PC-3 (cell line): Measurements from ENCODE around the gene CSTPP1.

Experiments
- EZH2phosphoT487 ChIP-seq: fragments of 300-600 bp; sonication (generic); IDR thresholded peaks from 2 replicates; pipeline ENCODE4 v1.6.1; 2018; ENCODE audit warnings: mild to moderate bottlenecking, antibody characterized with exemption, low read length, borderline replicate concordance
- TF ChIP-seq, protein P1 (sequence below): fragments of 300-600 bp; sonication (generic); conservative IDR thresholded peaks from 2 replicates; pipeline ENCODE4 v1.5.1; 2017; ENCODE audit warnings: antibody characterized with exemption, low read depth, mild to moderate bottlenecking, low read length

DNA sequence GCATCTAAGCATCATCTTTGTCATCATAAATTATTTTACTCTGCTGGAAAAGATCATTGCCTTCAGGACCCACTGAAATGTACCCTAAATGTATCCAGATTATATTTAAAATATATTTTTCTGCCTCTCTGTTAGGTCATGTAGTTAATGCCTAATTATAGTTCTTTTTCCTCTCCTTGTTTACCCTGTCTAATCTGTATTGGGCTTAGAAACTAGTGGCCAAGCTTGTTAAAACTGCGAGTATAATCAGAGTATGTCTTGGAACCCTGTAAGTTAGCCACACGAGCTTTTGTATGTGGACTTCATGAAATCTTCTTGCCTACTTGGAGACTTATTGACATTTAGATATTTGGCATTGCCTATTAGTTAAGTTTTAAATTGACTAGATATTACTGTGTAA, 184.5 kb downstream of the CSTPP1 start:
- TF ChIP-seq, protein P1, sequence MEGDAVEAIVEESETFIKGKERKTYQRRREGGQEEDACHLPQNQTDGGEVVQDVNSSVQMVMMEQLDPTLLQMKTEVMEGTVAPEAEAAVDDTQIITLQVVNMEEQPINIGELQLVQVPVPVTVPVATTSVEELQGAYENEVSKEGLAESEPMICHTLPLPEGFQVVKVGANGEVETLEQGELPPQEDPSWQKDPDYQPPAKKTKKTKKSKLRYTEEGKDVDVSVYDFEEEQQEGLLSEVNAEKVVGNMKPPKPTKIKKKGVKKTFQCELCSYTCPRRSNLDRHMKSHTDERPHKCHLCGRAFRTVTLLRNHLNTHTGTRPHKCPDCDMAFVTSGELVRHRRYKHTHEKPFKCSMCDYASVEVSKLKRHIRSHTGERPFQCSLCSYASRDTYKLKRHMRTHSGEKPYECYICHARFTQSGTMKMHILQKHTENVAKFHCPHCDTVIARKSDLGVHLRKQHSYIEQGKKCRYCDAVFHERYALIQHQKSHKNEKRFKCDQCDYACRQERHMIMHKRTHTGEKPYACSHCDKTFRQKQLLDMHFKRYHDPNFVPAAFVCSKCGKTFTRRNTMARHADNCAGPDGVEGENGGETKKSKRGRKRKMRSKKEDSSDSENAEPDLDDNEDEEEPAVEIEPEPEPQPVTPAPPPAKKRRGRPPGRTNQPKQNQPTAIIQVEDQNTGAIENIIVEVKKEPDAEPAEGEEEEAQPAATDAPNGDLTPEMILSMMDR = no peak
- no peak for TF ChIP-seq EZH2phosphoT487
